Measurements from ENCODE around the gene TFPT. TPM values are rescaled to one million over a fixed set of nuclear protein-coding genes. Genes with fewer than 3 reads are reported as not detected.

Gene TFPT
- total and polyA plus RNA-seq, 2 of the 4 experiments (the other 2 are of a cell fraction): 7.9 to 17.1 TPM

DNA sequence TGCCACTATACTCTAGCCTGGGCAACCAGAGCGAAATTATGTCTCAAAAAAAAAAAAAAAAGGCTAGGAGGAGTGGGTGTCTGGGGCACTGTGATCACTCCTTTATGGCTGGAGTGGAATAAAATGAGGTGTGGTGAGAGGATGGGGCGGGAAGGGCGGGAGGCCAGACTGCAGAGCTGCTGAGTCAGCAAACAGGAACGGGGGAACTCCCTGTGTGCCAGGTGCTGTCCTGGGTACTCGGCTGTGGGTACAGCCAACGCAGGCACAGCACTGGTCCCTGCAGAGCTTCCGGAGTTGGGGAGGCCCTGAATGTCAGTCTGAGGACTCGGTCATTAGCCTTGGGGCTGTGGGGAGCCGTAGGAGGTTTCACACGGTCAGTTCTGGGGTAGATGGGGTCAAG, 5.8 kb upstream of the TFPT start:
- TF ChIP-seq, protein P1, sequence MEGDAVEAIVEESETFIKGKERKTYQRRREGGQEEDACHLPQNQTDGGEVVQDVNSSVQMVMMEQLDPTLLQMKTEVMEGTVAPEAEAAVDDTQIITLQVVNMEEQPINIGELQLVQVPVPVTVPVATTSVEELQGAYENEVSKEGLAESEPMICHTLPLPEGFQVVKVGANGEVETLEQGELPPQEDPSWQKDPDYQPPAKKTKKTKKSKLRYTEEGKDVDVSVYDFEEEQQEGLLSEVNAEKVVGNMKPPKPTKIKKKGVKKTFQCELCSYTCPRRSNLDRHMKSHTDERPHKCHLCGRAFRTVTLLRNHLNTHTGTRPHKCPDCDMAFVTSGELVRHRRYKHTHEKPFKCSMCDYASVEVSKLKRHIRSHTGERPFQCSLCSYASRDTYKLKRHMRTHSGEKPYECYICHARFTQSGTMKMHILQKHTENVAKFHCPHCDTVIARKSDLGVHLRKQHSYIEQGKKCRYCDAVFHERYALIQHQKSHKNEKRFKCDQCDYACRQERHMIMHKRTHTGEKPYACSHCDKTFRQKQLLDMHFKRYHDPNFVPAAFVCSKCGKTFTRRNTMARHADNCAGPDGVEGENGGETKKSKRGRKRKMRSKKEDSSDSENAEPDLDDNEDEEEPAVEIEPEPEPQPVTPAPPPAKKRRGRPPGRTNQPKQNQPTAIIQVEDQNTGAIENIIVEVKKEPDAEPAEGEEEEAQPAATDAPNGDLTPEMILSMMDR (conservative IDR thresholded peaks at IDR 0.05; ENCODE audit: low read depth, low read length): no peak
- TF ChIP-seq, protein P2, sequence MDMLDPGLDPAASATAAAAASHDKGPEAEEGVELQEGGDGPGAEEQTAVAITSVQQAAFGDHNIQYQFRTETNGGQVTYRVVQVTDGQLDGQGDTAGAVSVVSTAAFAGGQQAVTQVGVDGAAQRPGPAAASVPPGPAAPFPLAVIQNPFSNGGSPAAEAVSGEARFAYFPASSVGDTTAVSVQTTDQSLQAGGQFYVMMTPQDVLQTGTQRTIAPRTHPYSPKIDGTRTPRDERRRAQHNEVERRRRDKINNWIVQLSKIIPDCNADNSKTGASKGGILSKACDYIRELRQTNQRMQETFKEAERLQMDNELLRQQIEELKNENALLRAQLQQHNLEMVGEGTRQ (IDR thresholded peaks at IDR 0.05; ENCODE audit: low read depth, low read length): no peak
- no peak for TF ChIP-seq POLR2A (IDR thresholded peaks at IDR 0.05; ENCODE audit: low read depth, low read length)
- TF ChIP-seq MAFK (IDR thresholded peaks at IDR 0.05; ENCODE audit: low read depth, low read length): peak; percentile 87
- Histone ChIP-seq H3K36me3 (ENCODE audit: control insufficient read depth, insufficient read depth, low read length) (peaks cover 63% of the 10 kb centered on the region), H2BK5ac (ENCODE audit: low read depth, low read length, poor library complexity, severe bottlenecking) (no peak overlapping the region), H4K91ac (ENCODE audit: insufficient read depth, low read depth, low read length) (no peak overlapping the region), H3K27ac (ENCODE audit: insufficient read depth, low read length) (no peak overlapping the region), H3K9me1 (ENCODE audit: insufficient read depth, low read length) (no peaks in the 10 kb centered on the region), H3K9me3 (ENCODE audit: control insufficient read depth, insufficient read depth, low read length) (no peaks in the 10 kb centered on the region), H2AK5ac (ENCODE audit: low read depth, low read length) (no peak overlapping the region), H3K4me1 (ENCODE audit: control insufficient read depth, insufficient read depth, low read length) (no peaks in the 10 kb centered on the region; the same call in 1 of the 2 replicates), H3K56ac (ENCODE audit: extremely low read depth, insufficient read depth, low read length) (no peak overlapping the region), H3K79me1 (ENCODE audit: low read depth in 1 of 2, low read length in 2 of 2) (peaks cover 14 to 23% of the 10 kb centered on the region in 2 experiments), H2AK9ac (replicated peaks; ENCODE audit: low read depth, low read length, poor library complexity) (no peak overlapping the region), H2BK120ac (ENCODE audit: low read depth, low read length) (no peak overlapping the region), H3K4me3 (ENCODE audit: insufficient read depth, low read depth, low read length) (no peak overlapping the region), H2BK15ac (ENCODE audit: low read depth, low read length) (no peak overlapping the region), H3K4me2 (ENCODE audit: low read depth, low read length) (no peak overlapping the region), H4K20me1 (ENCODE audit: insufficient read depth, low read length) (no peaks in the 10 kb centered on the region), H2BK20ac (ENCODE audit: low read depth, low read length) (no peak overlapping the region), H4K5ac (ENCODE audit: low read depth, low read length) (no peak overlapping the region), H3K23ac (ENCODE audit: low read depth, low read length) (no peak overlapping the region), H3K18ac (ENCODE audit: low read depth, low read length) (no peak overlapping the region), H3K14ac (replicated peaks; ENCODE audit: low read depth, low read length) (no peak overlapping the region), H3K9ac (ENCODE audit: low read depth, low read length) (no peak overlapping the region), H3K4ac (ENCODE audit: low read depth, low read length) (no peak overlapping the region), H4K8ac (ENCODE audit: low read depth in 2 of 2, low read length in 2 of 2) (no peak overlapping the region), H3K27me3 (ENCODE audit: control insufficient read depth, insufficient read depth, low read length) (no peaks in the 10 kb centered on the region), H2AFZ (replicated peaks; ENCODE audit: low read length, poor library complexity) (no peak overlapping the region)
- dilution Hi-C loops (cut with HindIII; ENCODE audit: low sequenced_read_pairs, unreplicated experiment) (no loop called here), intact Hi-C loops (cut with micrococcal nuclease) (no loop called here), in situ Hi-C loops (cut with MboI; ENCODE audit: low sequenced_read_pairs) (loop anchor here (25.0 kb wide), 1 partner anchor 341 kb away; the partner anchor contains the start of genes CDC42EP5 and LENG9)
- DNase-seq: no peak
- BruUV-seq (replicated peaks): no TSS peak
- ChIA-PET POLR2A (ENCODE audit: unreplicated experiment) (no interaction called here), CTCF (no interaction called here)
- no peak for ATAC-seq (ENCODE audit: low read depth)
- WGBS, 2 experiments (ENCODE audit: extremely low coverage in 2 of 2, insufficient read length in 1 of 2): 100% methylated on average over 1 of the region's 10 CpGs; no CpG with 5 or more reads in 1 of the 2 experiments

Measured in IMR-90 (cell line).